Endodermal cell (in vitro differentiated cells): ENCODE data around the gene TBC1D22B. TPM values are rescaled to one million over a fixed set of nuclear protein-coding genes. Genes with fewer than 3 reads are reported as not detected.

Experiments
- DNase-seq: peaks from one replicate; pipeline ENCODE4 v3.0.0-alpha.2; 2017
- H3K27ac ChIP-seq: 2 replicates; pipeline ENCODE4 v1.5.1; 2013; ENCODE audit warnings: mild to moderate bottlenecking, low read depth, low read length, moderate library complexity
- H3K27me3 ChIP-seq: 2 replicates; pipeline ENCODE4 v1.6.1; 2013; ENCODE audit warnings: mild to moderate bottlenecking, low read length, moderate library complexity; ENCODE audit not compliant: insufficient read depth, control insufficient read depth, poor library complexity, severe bottlenecking
- H3K36me3 ChIP-seq: 2 replicates; pipeline ENCODE4 v1.7.0; 2013; ENCODE audit warnings: mild to moderate bottlenecking, low read length, moderate library complexity; ENCODE audit not compliant: control insufficient read depth, insufficient read depth
- H3K4me1 ChIP-seq: one replicate; pipeline ENCODE4 v1.7.0; 2013; ENCODE audit warnings: low read length; ENCODE audit not compliant: control insufficient read depth, insufficient read depth
- H3K4me3 ChIP-seq: 2 replicates; pipeline ENCODE4 v1.5.1; 2013; ENCODE audit warnings: mild to moderate bottlenecking, low read length, moderate library complexity
- H3K9ac ChIP-seq: 2 replicates; pipeline ENCODE4 v1.6.1; 2013; ENCODE audit warnings: mild to moderate bottlenecking, low read length, moderate library complexity; ENCODE audit not compliant: poor library complexity, severe bottlenecking; ENCODE audit errors: extremely low read depth
- H3K9me3 ChIP-seq: 2 replicates; pipeline ENCODE4 v1.6.1; 2013; ENCODE audit warnings: mild to moderate bottlenecking, low read length, moderate library complexity; ENCODE audit not compliant: control insufficient read depth
- H3K27ac Mint-ChIP-seq: 2 replicates; pipeline ENCODE4 v1.8.0; 2020; ENCODE audit warnings: mixed read lengths
- H3K27me3 Mint-ChIP-seq: 2 replicates; pipeline ENCODE4 v1.8.0; 2021; ENCODE audit warnings: mild to moderate bottlenecking, mixed read lengths; ENCODE audit not compliant: insufficient read depth
- H3K36me3 Mint-ChIP-seq: 2 replicates; pipeline ENCODE4 v1.8.0; 2020; ENCODE audit warnings: low read depth, mixed read lengths
- H3K4me1 Mint-ChIP-seq: 2 replicates; pipeline ENCODE4 v1.8.0; 2020; ENCODE audit warnings: mixed read lengths
- H3K4me3 Mint-ChIP-seq: 2 replicates; pipeline ENCODE4 v1.8.0; 2020; ENCODE audit warnings: mild to moderate bottlenecking, moderate library complexity, mixed read lengths
- H3K9me3 Mint-ChIP-seq: 2 replicates; pipeline ENCODE4 v1.8.0; 2020; ENCODE audit warnings: mild to moderate bottlenecking, mixed read lengths
- WGBS, 2 experiments: methylation state at CpG; one replicate each; pipeline versions ENCODE4 v1.1.5 to v1.1.7; 2013; ENCODE audit warnings: missing lambda C conversion rate in 2 of 2, mixed read lengths in 1 of 2; ENCODE audit not compliant: insufficient coverage in 1 of 2, insufficient read length in 1 of 2; 5-methylcytosine and 5-hydroxymethylcytosine counted together
- total RNA-seq, 2 donors: library from RNA; stranded (reverse); fragmentation: NEBNext Ultra II Directional in 1 of 2; extraction: Animal tissue kit (Norgen Biotek cat#: 25700) in 1 of 2; gene quantifications; 2 replicates in 1 of 2; 3 replicates in 1 of 2; pipeline ENCODE4 v1.2.1, GENCODE V29; 2021
- TF ChIP-seq, protein P1 (sequence below): fragments of 200-600 bp; sonication (generic); conservative IDR thresholded peaks from 2 replicates; pipeline ENCODE4 v1.5.0; 2021; ENCODE audit warnings: antibody characterized with exemption, mild to moderate bottlenecking

TBC1D22B gene
- total RNA-seq, 2 donors from 2014 or later, result 13.8 to 20.1 TPM

- H3K9me3 Mint-ChIP-seq, result no peaks in the 10 kb centered on the region
- H3K27ac Mint-ChIP-seq, result peak overlapping the region; percentile 88
- TF ChIP-seq, protein P1, sequence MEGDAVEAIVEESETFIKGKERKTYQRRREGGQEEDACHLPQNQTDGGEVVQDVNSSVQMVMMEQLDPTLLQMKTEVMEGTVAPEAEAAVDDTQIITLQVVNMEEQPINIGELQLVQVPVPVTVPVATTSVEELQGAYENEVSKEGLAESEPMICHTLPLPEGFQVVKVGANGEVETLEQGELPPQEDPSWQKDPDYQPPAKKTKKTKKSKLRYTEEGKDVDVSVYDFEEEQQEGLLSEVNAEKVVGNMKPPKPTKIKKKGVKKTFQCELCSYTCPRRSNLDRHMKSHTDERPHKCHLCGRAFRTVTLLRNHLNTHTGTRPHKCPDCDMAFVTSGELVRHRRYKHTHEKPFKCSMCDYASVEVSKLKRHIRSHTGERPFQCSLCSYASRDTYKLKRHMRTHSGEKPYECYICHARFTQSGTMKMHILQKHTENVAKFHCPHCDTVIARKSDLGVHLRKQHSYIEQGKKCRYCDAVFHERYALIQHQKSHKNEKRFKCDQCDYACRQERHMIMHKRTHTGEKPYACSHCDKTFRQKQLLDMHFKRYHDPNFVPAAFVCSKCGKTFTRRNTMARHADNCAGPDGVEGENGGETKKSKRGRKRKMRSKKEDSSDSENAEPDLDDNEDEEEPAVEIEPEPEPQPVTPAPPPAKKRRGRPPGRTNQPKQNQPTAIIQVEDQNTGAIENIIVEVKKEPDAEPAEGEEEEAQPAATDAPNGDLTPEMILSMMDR, result no peak
- 2 to 3% methylated on average over 33 to 44 of the region's 44 CpGs for WGBS, 2 experiments
- Histone ChIP-seq H3K9me3 (no peaks in the 10 kb centered on the region), H3K4me1 (no peaks in the 10 kb centered on the region), H3K36me3 (no peaks in the 10 kb centered on the region), H3K27ac (no peak overlapping the region), H3K9ac (peak overlapping the region; percentile 70), H3K4me3 (peak overlapping the region; percentile 98), H3K27me3 (no peaks in the 10 kb centered on the region)
- H3K4me3 Mint-ChIP-seq, result peak overlapping the region; percentile 94
- H3K36me3 Mint-ChIP-seq, result no peaks in the 10 kb centered on the region
- DNase-seq, result peak; percentile 60
- H3K27me3 Mint-ChIP-seq, result peaks cover 2% of the 10 kb centered on the region
- H3K4me1 Mint-ChIP-seq, result peaks cover 38% of the 10 kb centered on the region
Measured at GRCh38 chr6:37354526-37355384, 97.2 kb downstream of the TBC1D22B start.

DNA sequence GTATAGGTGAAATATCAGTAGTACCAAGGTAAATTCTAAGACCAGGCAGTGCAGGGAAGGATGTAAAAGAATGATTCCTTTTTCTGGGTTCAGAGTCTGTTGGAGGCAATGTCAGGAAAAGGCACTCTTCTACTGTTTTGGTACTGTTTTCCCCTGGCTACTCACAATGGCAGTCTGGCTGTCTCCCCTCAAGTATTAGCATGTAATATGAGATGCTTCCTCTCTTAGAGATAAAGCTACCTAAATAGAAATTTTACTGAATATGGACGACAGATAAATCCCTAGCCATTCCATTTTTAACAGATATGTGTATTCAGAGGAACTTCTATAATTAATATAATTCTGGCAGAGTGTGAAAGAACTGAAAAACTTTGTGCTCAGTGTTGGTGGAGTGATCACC lies 99.7 kb downstream of the TBC1D22B start:
- H3K4me1 ChIP-seq, result peaks cover 6% of the 10 kb centered on the region

DNA sequence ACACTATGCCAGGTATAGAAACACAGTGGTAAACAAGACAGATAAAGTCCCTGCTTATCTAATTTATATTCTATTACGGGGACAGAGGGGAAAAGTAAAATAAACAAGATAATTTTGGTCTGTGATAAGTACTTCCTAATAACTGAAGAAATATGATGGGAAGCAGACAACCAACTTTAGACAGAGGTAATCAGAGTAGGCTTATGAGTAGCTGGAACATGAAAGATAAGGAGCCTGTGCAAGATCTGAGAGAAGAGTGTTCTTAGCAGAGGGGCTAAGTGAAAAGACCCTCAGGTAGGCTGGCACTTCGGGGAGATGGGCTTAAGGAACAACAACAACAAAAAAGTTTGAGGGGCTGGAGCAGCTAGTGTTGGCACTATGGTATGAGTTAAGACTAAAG lies 100.3 kb downstream of the TBC1D22B start:
- peaks cover 50% of the 10 kb centered on the region for H3K4me1 Mint-ChIP-seq
- Histone ChIP-seq H3K9me3 (no peaks in the 10 kb centered on the region), H3K27me3 (no peaks in the 10 kb centered on the region), H3K4me3 (peak overlapping the region; percentile 98), H3K36me3 (peaks cover 23% of the 10 kb centered on the region), H3K27ac (no peak overlapping the region), H3K4me1 (peaks cover 7% of the 10 kb centered on the region), H3K9ac (no peak overlapping the region)
- H3K27me3 Mint-ChIP-seq, result peaks cover 2% of the 10 kb centered on the region
- no peaks in the 10 kb centered on the region for H3K9me3 Mint-ChIP-seq
- no peak overlapping the region for H3K4me3 Mint-ChIP-seq
- H3K27ac Mint-ChIP-seq, result no peak overlapping the region
- no peak for DNase-seq
- 88 to 100% methylated on average over 1 to 2 of the region's 2 CpGs for WGBS, 2 experiments
- TF ChIP-seq, protein P1, result no peak
- H3K36me3 Mint-ChIP-seq, result peaks cover under 1% of the 10 kb centered on the region

More for the DNA sequence above, 99.7 kb downstream of the TBC1D22B start:
- no peaks in the 10 kb centered on the region for H3K27me3 ChIP-seq
- H3K4me1 Mint-ChIP-seq, result peaks cover 46% of the 10 kb centered on the region
- no peak overlapping the region for H3K27ac Mint-ChIP-seq
- no peak overlapping the region for H3K9ac ChIP-seq
- H3K27me3 Mint-ChIP-seq, result peaks cover 2% of the 10 kb centered on the region
- no peaks in the 10 kb centered on the region for H3K9me3 ChIP-seq
- H3K36me3 ChIP-seq, result peaks cover 18% of the 10 kb centered on the region
- WGBS, 2 experiments, result 60% methylated on average over 1 of the region's 1 CpG; no CpG with 5 or more reads in 1 of the 2 experiments
- H3K36me3 Mint-ChIP-seq, result no peaks in the 10 kb centered on the region
- H3K4me3 Mint-ChIP-seq, result no peak overlapping the region
- TF ChIP-seq, protein P1, result no peak
- H3K4me3 ChIP-seq, result peak overlapping the region; percentile 98
- no peak overlapping the region for H3K27ac ChIP-seq
- no peak for DNase-seq
- no peaks in the 10 kb centered on the region for H3K9me3 Mint-ChIP-seq
